ENCODE measurements around the gene ITPK1. TPM values are rescaled to one million over a fixed set of nuclear protein-coding genes. Genes with fewer than 3 reads are reported as not detected.

Gene ITPK1
- total RNA-seq, 3 donors from 2014 or later (not counting 1 experiment from before 2014, with no cell fraction given): 73.2 to 74.8 (median 74.4) TPM

- Histone ChIP-seq H3K4me3 (ENCODE audit: low read length) (peak overlapping the region; percentile 53), H3K9me3 (ENCODE audit: control insufficient read depth, insufficient read depth, low read length) (no peaks in the 10 kb centered on the region), H3K36me3 (ENCODE audit: control insufficient read depth, insufficient read depth, low read length) (no peaks in the 10 kb centered on the region), H3K27ac (ENCODE audit: low read length) (peak overlapping the region; percentile 26), H3K4me1 (ENCODE audit: control insufficient read depth, insufficient read depth, low read length) (peaks cover 43% of the 10 kb centered on the region), H3K27me3 (ENCODE audit: control insufficient read depth, insufficient read depth, low read length) (no peaks in the 10 kb centered on the region)
- 1% methylated on average over 38 of the region's 38 CpGs for WGBS (ENCODE audit: insufficient coverage)
- Mint-ChIP-seq H3K27me3 (ENCODE audit: low read depth in 2 of 2) (no peaks in the 10 kb centered on the region), H3K9me3 (no peaks in the 10 kb centered on the region), H3K4me3 (peak overlapping the region; percentile 90), H3K4me1 (peaks cover 24 to 44% of the 10 kb centered on the region in 2 donors), H3K36me3 (no peaks in the 10 kb centered on the region), H3K27ac (peak overlapping the region; percentile 95 to 97)
- intact Hi-C loops (cut with micrococcal nuclease): loop anchor here (2.0 to 10.0 kb wide), 2 partner anchors 40 to 70 kb away; partner anchors contain the start of genes LYSET and MOAP1
- no peak for TF ChIP-seq CTCF (IDR thresholded peaks at IDR 0.05)
- ATAC-seq: no peak
- peak in 1 of 2 donors; percentile 35 for DNase-seq
These were observed 1.0 kb downstream of the ITPK1 start for GRCh38 chr14:93114713-93115068.

DNA sequence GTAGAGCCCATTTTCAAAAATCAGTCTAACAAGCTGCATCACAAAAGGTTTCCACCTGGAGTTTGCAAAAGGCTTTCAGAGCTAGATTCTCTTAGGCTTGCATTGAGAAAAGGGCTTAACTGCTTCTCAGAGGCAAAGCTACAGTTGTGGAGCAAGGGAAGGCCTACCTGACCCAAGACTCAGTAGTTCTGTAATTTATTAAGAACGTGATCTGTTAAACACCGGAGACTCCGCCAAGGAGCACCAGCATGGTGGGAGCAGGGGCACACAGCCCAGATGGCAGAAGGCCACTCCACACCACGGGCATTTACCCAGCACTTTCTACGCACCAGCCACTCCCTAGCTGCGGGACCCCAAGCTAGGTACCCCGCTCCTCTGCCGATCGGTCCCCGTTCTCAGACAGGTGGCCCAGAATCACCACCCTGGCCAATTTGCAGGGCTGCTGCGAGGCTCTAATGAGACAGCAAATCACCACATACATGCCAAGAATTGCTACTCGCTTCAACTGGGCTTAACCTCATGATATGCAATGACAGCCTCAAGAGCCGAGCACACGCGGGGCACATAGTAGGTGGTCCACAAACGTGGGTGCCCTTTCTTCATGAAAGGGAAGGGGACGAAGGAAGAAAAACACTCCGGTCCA is 1.5 kb downstream of the ITPK1 start:
- Histone ChIP-seq H3K4me3 (ENCODE audit: low read length) (peak overlapping the region; percentile 53), H3K4me1 (ENCODE audit: control insufficient read depth, insufficient read depth, low read length) (peaks cover 45% of the 10 kb centered on the region), H3K27ac (ENCODE audit: low read length) (peak overlapping the region; percentile 46), H3K27me3 (ENCODE audit: control insufficient read depth, insufficient read depth, low read length) (no peaks in the 10 kb centered on the region), H3K36me3 (ENCODE audit: control insufficient read depth, insufficient read depth, low read length) (no peaks in the 10 kb centered on the region), H3K9me3 (ENCODE audit: control insufficient read depth, insufficient read depth, low read length) (no peaks in the 10 kb centered on the region)
- Mint-ChIP-seq H3K4me1 (peaks cover 29 to 47% of the 10 kb centered on the region in 2 donors), H3K27ac (peak overlapping the region; percentile 95 to 97), H3K4me3 (peak overlapping the region; percentile 90), H3K27me3 (ENCODE audit: low read depth in 2 of 2) (no peaks in the 10 kb centered on the region), H3K36me3 (no peaks in the 10 kb centered on the region), H3K9me3 (no peaks in the 10 kb centered on the region)
- ATAC-seq (no peak), DNase-seq (peak in 1 of 2 donors; percentile 41)
- intact Hi-C loops (cut with micrococcal nuclease): loop anchor here (2.0 to 10.0 kb wide), 2 partner anchors 39 to 71 kb away; partner anchors contain the start of genes LYSET and MOAP1
- 36% methylated on average over 18 of the region's 18 CpGs for WGBS (ENCODE audit: insufficient coverage)
- TF ChIP-seq CTCF (IDR thresholded peaks at IDR 0.05): no peak

DNA sequence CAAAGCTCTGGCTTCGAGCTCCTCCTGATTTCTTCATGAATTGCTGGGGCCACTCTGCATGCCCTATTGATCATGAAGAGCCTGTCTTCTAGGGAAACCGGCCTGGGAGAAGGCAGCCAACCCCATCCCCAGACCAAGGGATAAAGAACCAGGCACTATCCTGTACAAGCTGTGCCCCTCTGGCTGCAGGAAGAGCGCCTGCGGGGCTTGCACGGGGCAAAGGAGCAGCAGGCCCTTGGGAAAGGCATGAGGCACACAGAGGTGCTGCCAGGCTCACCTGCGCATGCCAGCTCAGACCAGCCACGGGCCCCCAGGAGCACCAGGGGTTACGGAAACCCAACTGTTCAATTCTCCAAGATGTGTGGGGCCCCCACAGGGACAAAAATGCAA is 2.1 kb downstream of the ITPK1 start:
- H3K9me3 ChIP-seq (ENCODE audit: control insufficient read depth, insufficient read depth, low read length): no peaks in the 10 kb centered on the region
- no peak for TF ChIP-seq CTCF (IDR thresholded peaks at IDR 0.05)
- no peaks in the 10 kb centered on the region for H3K27me3 Mint-ChIP-seq (ENCODE audit: low read depth in 2 of 2)
- peak overlapping the region; percentile 95 to 97 for H3K27ac Mint-ChIP-seq
- WGBS (ENCODE audit: insufficient coverage): 80% methylated on average over 8 of the region's 8 CpGs
- H3K27ac ChIP-seq (ENCODE audit: low read length): peak overlapping the region; percentile 46
- no peaks in the 10 kb centered on the region for H3K9me3 Mint-ChIP-seq
- H3K36me3 Mint-ChIP-seq: no peaks in the 10 kb centered on the region
- H3K4me3 Mint-ChIP-seq: peak overlapping the region; percentile 90
- no peaks in the 10 kb centered on the region for H3K36me3 ChIP-seq (ENCODE audit: control insufficient read depth, insufficient read depth, low read length)
- peaks cover 45% of the 10 kb centered on the region for H3K4me1 ChIP-seq (ENCODE audit: control insufficient read depth, insufficient read depth, low read length)
- no peaks in the 10 kb centered on the region for H3K27me3 ChIP-seq (ENCODE audit: control insufficient read depth, insufficient read depth, low read length)
- DNase-seq (peak in 1 of 2 donors; percentile 20), ATAC-seq (no peak)
- intact Hi-C loops (cut with micrococcal nuclease): loop anchor here (1.0 to 10.0 kb wide), 6 partner anchors 10 to 105 kb away; partner anchors contain the start of genes LYSET and MOAP1
- H3K4me3 ChIP-seq (ENCODE audit: low read length): peak overlapping the region; percentile 53
- peaks cover 29 to 47% of the 10 kb centered on the region in 2 donors for H3K4me1 Mint-ChIP-seq
